ENCODE results near the gene PCSK6.

- TF ChIP-seq CTCF (conservative IDR thresholded peaks at IDR 0.05; ENCODE audit: low read depth, low read length) (no peak), EZH2 (IDR thresholded peaks at IDR 0.05; ENCODE audit: low read length, unreplicated experiment) (no peak), EZH2phosphoT487 (IDR thresholded peaks at IDR 0.05; ENCODE audit: borderline replicate concordance, low read length) (no peak)
Observed at GRCh38 chr15:101266787-101267186, 222.7 kb downstream of the PCSK6 start.

Measured in PC-3 (cell line).